Measurements from ENCODE around the gene ZCCHC4.
"Not testable (repeated sequence)": the region's sequence is repeated elsewhere in the genome, so short reads cannot be mapped to it uniquely, and the experiment has no call there.

The ZCCHC4 gene

GRCh38 chr4:25356068-25356467 is 43.5 kb downstream of the ZCCHC4 start:
- Histone ChIP-seq H3K36me3 (ENCODE audit: control insufficient read depth in 2 of 2, insufficient read depth in 2 of 2, low read length in 2 of 2) (peaks cover 0 to 2% of the 10 kb centered on the region in 2 donors), H3K9ac (ENCODE audit: low read length in 2 of 2) (no peak overlapping the region), H3K27ac (ENCODE audit: low read length) (no peak overlapping the region), H3K4me3 (ENCODE audit: low read length in 2 of 2) (no peak overlapping the region), H3K4me1 (ENCODE audit: control insufficient read depth, insufficient read depth, low read length) (no peaks in the 10 kb centered on the region), H3K27me3 (ENCODE audit: control insufficient read depth in 1 of 2, insufficient read depth in 2 of 2, low read length in 2 of 2) (no peaks in the 10 kb centered on the region), H3K9me3 (ENCODE audit: control insufficient read depth in 2 of 2, low read length in 2 of 2) (no peaks in the 10 kb centered on the region)

GRCh38 chr4:25358515-25359275 is 46.1 kb downstream of the ZCCHC4 start:
- Histone ChIP-seq H3K9me3 (ENCODE audit: control insufficient read depth in 2 of 2, low read length in 2 of 2) (no peaks in the 10 kb centered on the region), H3K27ac (ENCODE audit: low read length) (no peak overlapping the region), H3K4me3 (ENCODE audit: low read length in 2 of 2) (no peak overlapping the region), H3K9ac (ENCODE audit: low read length in 2 of 2) (no peak overlapping the region), H3K36me3 (ENCODE audit: control insufficient read depth in 2 of 2, insufficient read depth in 2 of 2, low read length in 2 of 2) (peaks cover 0 to 6% of the 10 kb centered on the region in 2 donors), H3K27me3 (ENCODE audit: control insufficient read depth in 1 of 2, insufficient read depth in 2 of 2, low read length in 2 of 2) (no peaks in the 10 kb centered on the region), H3K4me1 (ENCODE audit: control insufficient read depth, insufficient read depth, low read length) (no peaks in the 10 kb centered on the region)

GRCh38 chr4:25361253-25361652 is 48.7 kb downstream of the ZCCHC4 start:
- Histone ChIP-seq H3K27me3 (ENCODE audit: control insufficient read depth in 1 of 2, insufficient read depth in 2 of 2, low read length in 2 of 2) (no peaks in the 10 kb centered on the region), H3K4me3 (ENCODE audit: low read length in 2 of 2) (no peak overlapping the region), H3K4me1 (ENCODE audit: control insufficient read depth, insufficient read depth, low read length) (no peaks in the 10 kb centered on the region), H3K36me3 (ENCODE audit: control insufficient read depth in 2 of 2, insufficient read depth in 2 of 2, low read length in 2 of 2) (peaks cover 6 to 8% of the 10 kb centered on the region in 2 donors), H3K9me3 (ENCODE audit: control insufficient read depth in 2 of 2, low read length in 2 of 2) (no peaks in the 10 kb centered on the region), H3K27ac (ENCODE audit: low read length) (no peak overlapping the region), H3K9ac (ENCODE audit: low read length in 2 of 2) (no peak overlapping the region)

GRCh38 chr4:25367004-25367621 is 54.5 kb downstream of the ZCCHC4 start:
- Histone ChIP-seq H3K9me3 (ENCODE audit: control insufficient read depth in 2 of 2, low read length in 2 of 2) (no peaks in the 10 kb centered on the region), H3K27ac (ENCODE audit: low read length) (no peak overlapping the region), H3K4me3 (ENCODE audit: low read length in 2 of 2) (no peak overlapping the region), H3K4me1 (ENCODE audit: control insufficient read depth, insufficient read depth, low read length) (no peaks in the 10 kb centered on the region), H3K36me3 (ENCODE audit: control insufficient read depth in 2 of 2, insufficient read depth in 2 of 2, low read length in 2 of 2) (peaks cover 6 to 8% of the 10 kb centered on the region in 2 donors), H3K9ac (ENCODE audit: low read length in 2 of 2) (no peak overlapping the region), H3K27me3 (ENCODE audit: control insufficient read depth in 1 of 2, insufficient read depth in 2 of 2, low read length in 2 of 2) (no peaks in the 10 kb centered on the region)

- H3K9me3 ChIP-seq (ENCODE audit: control insufficient read depth in 2 of 2, low read length in 2 of 2) = no peaks in the 10 kb centered on the region
- no peaks in the 10 kb centered on the region for H3K27me3 ChIP-seq (ENCODE audit: control insufficient read depth in 1 of 2, insufficient read depth in 2 of 2, low read length in 2 of 2)
- H3K4me1 ChIP-seq (ENCODE audit: control insufficient read depth, insufficient read depth, low read length) = no peaks in the 10 kb centered on the region
- H3K9ac ChIP-seq (ENCODE audit: low read length in 2 of 2) = no peak overlapping the region
- no peak overlapping the region for H3K4me3 ChIP-seq (ENCODE audit: low read length in 2 of 2)
- peaks cover 3 to 8% of the 10 kb centered on the region in 2 donors for H3K36me3 ChIP-seq (ENCODE audit: control insufficient read depth in 2 of 2, insufficient read depth in 2 of 2, low read length in 2 of 2)
- H3K27ac ChIP-seq (ENCODE audit: low read length) = no peak overlapping the region
These were observed 55.3 kb downstream of the ZCCHC4 start for GRCh38 chr4:25367877-25368276.

GRCh38 chr4:25368315-25368714 is 55.7 kb downstream of the ZCCHC4 start:
- Histone ChIP-seq H3K27ac (ENCODE audit: low read length) (no peak overlapping the region), H3K4me1 (ENCODE audit: control insufficient read depth, insufficient read depth, low read length) (no peaks in the 10 kb centered on the region), H3K4me3 (ENCODE audit: low read length in 2 of 2) (no peak overlapping the region), H3K9ac (ENCODE audit: low read length in 2 of 2) (no peak overlapping the region), H3K36me3 (ENCODE audit: control insufficient read depth in 2 of 2, insufficient read depth in 2 of 2, low read length in 2 of 2) (peaks cover 3 to 8% of the 10 kb centered on the region in 2 donors), H3K9me3 (ENCODE audit: control insufficient read depth in 2 of 2, low read length in 2 of 2) (no peaks in the 10 kb centered on the region), H3K27me3 (ENCODE audit: control insufficient read depth in 1 of 2, insufficient read depth in 2 of 2, low read length in 2 of 2) (no peaks in the 10 kb centered on the region)

- H3K9me3 ChIP-seq (ENCODE audit: control insufficient read depth in 2 of 2, low read length in 2 of 2) = no peaks in the 10 kb centered on the region
- peaks cover under 1 to 3% of the 10 kb centered on the region in 2 donors for H3K36me3 ChIP-seq (ENCODE audit: control insufficient read depth in 2 of 2, insufficient read depth in 2 of 2, low read length in 2 of 2)
- no peaks in the 10 kb centered on the region for H3K4me1 ChIP-seq (ENCODE audit: control insufficient read depth, insufficient read depth, low read length)
- H3K4me3 ChIP-seq (ENCODE audit: low read length in 2 of 2) = no peak overlapping the region
- H3K27me3 ChIP-seq (ENCODE audit: control insufficient read depth in 1 of 2, insufficient read depth in 2 of 2, low read length in 2 of 2) = no peaks in the 10 kb centered on the region
- H3K9ac ChIP-seq (ENCODE audit: low read length in 2 of 2) = no peak overlapping the region
- H3K27ac ChIP-seq (ENCODE audit: low read length) = no peak overlapping the region
These were observed 57.7 kb downstream of the ZCCHC4 start for GRCh38 chr4:25370242-25370641.

GRCh38 chr4:25372549-25372948 is 60.0 kb downstream of the ZCCHC4 start:
- H3K9ac ChIP-seq (ENCODE audit: low read length in 2 of 2); H3K4me1 ChIP-seq (ENCODE audit: control insufficient read depth, insufficient read depth, low read length); H3K27ac ChIP-seq (ENCODE audit: low read length); H3K36me3 ChIP-seq (ENCODE audit: control insufficient read depth in 2 of 2, insufficient read depth in 2 of 2, low read length in 2 of 2); H3K9me3 ChIP-seq (ENCODE audit: control insufficient read depth in 2 of 2, low read length in 2 of 2); H3K27me3 ChIP-seq (ENCODE audit: control insufficient read depth in 1 of 2, insufficient read depth in 2 of 2, low read length in 2 of 2); H3K4me3 ChIP-seq (ENCODE audit: low read length in 2 of 2): not testable (repeated sequence)

- H3K4me1 ChIP-seq (ENCODE audit: control insufficient read depth, insufficient read depth, low read length) = peaks cover 11% of the 10 kb centered on the region
- H3K27ac ChIP-seq (ENCODE audit: low read length) = peak within 1 kb of the TSS; percentile 55
- peak within 1 kb of the TSS; percentile 83 to 84 for H3K9ac ChIP-seq (ENCODE audit: low read length in 2 of 2)
- H3K4me3 ChIP-seq (ENCODE audit: low read length in 2 of 2) = peak within 1 kb of the TSS; percentile 82 to 91
- H3K27me3 ChIP-seq (ENCODE audit: control insufficient read depth in 1 of 2, insufficient read depth in 2 of 2, low read length in 2 of 2) = no peaks in the 10 kb centered on the region
- H3K36me3 ChIP-seq (ENCODE audit: control insufficient read depth in 2 of 2, insufficient read depth in 2 of 2, low read length in 2 of 2) = peaks cover 3 to 10% of the 10 kb centered on the region in 2 donors
- H3K9me3 ChIP-seq (ENCODE audit: control insufficient read depth in 2 of 2, low read length in 2 of 2) = no peaks in the 10 kb centered on the region
These were observed 64.4 kb downstream of the ZCCHC4 start, which contains the start of gene ANAPC4 for GRCh38 chr4:25376754-25377571. Gene ANAPC4, plus strand, starts transcription at chr4:25377263. Its CDS starts 165 bp downstream, at chr4:25377428.

- peaks cover 11% of the 10 kb centered on the region for H3K4me1 ChIP-seq (ENCODE audit: control insufficient read depth, insufficient read depth, low read length)
- no peaks in the 10 kb centered on the region for H3K9me3 ChIP-seq (ENCODE audit: control insufficient read depth in 2 of 2, low read length in 2 of 2)
- H3K27me3 ChIP-seq (ENCODE audit: control insufficient read depth in 1 of 2, insufficient read depth in 2 of 2, low read length in 2 of 2) = no peaks in the 10 kb centered on the region
- peaks cover 7 to 10% of the 10 kb centered on the region in 2 donors for H3K36me3 ChIP-seq (ENCODE audit: control insufficient read depth in 2 of 2, insufficient read depth in 2 of 2, low read length in 2 of 2)
- H3K9ac ChIP-seq (ENCODE audit: low read length in 2 of 2) = peak overlapping the region; percentile 83 to 84
- H3K4me3 ChIP-seq (ENCODE audit: low read length in 2 of 2) = peak overlapping the region; percentile 82 to 91
- peak overlapping the region; percentile 55 for H3K27ac ChIP-seq (ENCODE audit: low read length)
These were observed 65.2 kb downstream of the ZCCHC4 start for GRCh38 chr4:25377572-25378436.

Data from stomach smooth muscle (tissue), 2 donors.